Measurements from ENCODE around the gene TELO2.

TELO2 gene

GRCh38 chr16:1500465-1501150, 7.4 kb downstream of the TELO2 start:
- no peak for DNase-seq

- no peak for DNase-seq
Measured at GRCh38 chr16:1501630-1502029, 8.5 kb downstream of the TELO2 start.

DNA sequence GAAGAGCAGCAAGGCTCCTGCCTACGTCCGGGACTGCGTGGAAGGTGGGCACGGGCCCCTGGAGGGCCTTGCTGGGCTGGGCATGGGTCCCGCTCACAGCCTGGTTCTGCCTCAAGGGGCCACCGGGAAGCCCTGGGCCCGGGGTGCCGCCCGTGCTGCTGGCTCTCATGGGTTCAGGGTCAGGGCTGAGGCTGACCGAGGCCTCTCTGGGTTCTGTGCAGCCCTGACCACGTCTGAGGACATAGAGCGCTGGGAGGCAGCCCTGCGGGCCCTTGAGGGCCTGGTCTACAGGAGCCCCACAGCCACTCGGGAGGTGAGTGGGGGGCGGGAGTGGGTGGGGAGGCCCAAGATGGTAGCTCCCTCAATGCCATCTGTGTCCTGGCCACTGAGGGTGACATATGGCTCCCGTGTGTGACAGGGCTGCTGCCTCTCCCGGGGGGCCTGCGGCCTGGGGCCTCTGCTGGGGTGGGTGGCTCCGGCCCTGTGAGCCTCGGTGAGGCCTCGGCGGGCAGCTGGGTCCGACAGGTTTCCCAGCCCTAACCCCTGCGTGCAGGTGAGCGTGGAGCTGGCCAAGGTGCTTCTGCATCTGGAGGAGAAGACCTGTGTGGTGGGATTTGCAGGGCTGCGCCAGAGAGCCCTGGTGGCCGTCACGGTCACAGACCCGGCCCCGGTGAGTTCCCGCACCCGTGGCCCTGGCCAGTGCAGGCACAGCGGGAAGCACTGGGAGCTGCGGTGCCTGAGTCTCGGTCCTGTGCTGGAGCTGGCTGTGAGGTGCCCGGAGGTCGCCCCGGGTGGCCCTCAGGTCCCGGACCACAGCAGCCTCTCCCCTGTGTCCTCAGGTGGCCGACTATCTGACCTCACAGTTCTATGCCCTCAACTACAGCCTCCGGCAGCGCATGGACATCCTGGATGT, 9.2 kb downstream of the TELO2 start:
- DNase-seq, result no peak

GRCh38 chr16:1503110-1503955, 10.2 kb downstream of the TELO2 start:
- no peak for DNase-seq

DNA sequence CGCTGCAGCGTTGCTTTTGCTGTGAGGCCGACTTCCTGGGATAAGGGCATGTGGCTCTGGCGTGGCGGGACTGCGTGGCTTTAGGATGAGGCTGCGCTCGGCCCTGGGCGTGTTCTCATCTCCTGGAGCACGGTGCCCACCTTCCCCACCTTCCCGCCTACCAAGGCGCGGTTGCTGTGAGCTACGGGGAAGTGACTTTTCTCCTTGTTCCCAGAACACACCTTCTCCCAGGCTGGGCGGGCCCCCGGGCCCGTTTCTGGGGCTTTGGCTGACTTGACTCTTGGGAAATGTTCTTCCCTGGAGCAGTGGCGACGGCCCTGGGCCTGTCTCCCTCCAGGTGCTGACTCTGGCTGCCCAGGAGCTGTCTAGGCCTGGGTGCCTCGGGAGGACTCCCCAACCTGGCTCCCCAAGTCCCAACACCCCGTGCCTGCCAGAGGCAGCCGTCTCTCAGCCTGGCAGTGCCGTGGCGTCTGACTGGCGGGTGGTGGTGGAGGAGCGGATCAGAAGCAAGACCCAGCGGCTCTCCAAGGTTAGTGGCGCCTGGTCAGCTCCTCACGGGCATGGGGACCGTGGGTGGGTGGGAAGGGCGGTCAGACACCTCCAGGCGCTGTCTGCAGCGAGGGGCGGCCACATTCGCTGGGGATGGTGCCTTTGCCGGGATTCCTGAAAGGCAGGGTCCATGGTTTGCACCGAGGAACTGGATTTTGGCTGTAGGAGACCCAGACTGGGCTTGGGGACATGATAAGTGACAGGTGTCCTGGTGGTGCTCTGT, 12.1 kb downstream of the TELO2 start:
- no peak for DNase-seq

GRCh38 chr16:1505912-1506311, 12.8 kb downstream of the TELO2 start:
- DNase-seq, result no peak

DNA sequence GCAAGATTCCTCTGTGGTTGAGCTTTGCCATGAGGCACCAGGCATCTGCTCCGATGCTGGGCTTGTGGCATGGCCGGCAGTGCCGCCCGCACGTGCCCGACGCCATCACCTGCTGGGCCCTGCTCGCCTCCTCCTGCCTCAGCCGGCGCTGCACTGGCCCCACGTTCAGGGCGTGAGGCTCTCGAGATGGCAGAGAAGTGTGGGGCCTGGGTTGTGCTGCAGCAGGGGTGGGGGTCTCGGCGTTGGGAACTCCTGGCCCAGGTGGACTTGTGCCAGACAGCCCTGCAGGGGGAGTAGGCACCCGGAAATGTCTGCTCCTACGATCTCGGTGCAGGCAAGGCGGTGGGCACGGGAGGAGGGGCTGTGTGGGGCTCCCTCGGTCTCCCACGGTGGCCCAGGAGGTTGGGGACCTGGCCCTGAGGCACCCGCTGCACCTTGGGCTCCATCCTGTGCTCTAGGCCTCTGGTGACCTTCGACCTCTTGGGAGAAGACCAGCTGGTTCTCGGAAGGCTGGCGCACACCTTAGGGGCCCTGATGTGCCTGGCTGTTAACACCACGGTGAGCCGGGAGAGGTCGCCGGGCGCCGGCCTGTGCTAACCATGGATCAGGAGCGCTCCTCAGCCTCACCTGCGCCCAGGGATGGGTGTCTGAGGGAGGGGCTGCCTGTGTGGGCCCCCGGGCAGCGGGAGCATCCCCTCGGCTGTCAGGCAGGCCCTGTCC, 13.5 kb downstream of the TELO2 start:
- DNase-seq, result no peak

GRCh38 chr16:1508494-1509187, 15.5 kb downstream of the TELO2 start:
- no peak for DNase-seq

- DNase-seq, result no peak
Measured at GRCh38 chr16:1509307-1510221, 16.4 kb downstream of the TELO2 start.

DNA sequence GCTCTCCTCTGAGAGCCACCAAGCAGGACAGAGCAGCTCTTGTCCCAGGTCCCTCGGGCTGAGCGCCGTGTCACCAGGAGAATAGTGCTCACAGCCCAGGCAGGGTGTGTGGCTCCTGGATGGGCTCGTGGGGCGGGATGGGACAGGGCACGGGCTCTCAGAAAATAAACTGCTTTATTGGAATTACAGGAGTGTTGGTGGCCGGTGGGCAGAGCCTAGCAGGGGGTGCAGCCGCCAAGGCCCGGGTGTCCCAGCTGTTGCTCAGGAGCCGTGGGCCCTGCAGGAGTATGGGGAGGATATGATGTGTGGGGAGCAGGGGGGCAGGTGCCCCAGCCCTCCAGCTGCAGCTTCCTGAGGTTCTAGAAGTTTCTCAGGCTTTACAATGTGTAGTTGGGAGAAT, 17.1 kb downstream of the TELO2 start:
- DNase-seq, result no peak

DNA sequence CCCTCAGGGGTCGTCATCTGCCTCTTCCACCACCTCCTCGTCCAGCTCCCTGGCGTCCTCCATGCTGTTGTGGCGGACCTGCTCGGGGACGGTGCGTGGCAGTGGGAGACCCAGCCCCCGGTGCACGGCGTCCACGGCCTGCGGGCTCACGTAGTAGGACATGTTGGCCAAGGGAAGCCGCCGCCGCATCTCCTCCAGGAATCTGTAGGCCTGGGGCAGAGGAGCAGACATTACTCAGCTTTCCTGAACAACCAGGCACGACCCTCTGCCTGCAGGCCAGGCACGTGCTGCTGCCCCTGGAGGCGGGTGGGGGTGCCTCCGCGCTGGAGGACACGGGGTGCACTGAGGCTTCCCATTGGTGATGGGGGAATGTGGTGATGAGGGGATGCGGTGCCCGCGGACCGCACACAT, 17.8 kb downstream of the TELO2 start:
- no peak for DNase-seq

DNA sequence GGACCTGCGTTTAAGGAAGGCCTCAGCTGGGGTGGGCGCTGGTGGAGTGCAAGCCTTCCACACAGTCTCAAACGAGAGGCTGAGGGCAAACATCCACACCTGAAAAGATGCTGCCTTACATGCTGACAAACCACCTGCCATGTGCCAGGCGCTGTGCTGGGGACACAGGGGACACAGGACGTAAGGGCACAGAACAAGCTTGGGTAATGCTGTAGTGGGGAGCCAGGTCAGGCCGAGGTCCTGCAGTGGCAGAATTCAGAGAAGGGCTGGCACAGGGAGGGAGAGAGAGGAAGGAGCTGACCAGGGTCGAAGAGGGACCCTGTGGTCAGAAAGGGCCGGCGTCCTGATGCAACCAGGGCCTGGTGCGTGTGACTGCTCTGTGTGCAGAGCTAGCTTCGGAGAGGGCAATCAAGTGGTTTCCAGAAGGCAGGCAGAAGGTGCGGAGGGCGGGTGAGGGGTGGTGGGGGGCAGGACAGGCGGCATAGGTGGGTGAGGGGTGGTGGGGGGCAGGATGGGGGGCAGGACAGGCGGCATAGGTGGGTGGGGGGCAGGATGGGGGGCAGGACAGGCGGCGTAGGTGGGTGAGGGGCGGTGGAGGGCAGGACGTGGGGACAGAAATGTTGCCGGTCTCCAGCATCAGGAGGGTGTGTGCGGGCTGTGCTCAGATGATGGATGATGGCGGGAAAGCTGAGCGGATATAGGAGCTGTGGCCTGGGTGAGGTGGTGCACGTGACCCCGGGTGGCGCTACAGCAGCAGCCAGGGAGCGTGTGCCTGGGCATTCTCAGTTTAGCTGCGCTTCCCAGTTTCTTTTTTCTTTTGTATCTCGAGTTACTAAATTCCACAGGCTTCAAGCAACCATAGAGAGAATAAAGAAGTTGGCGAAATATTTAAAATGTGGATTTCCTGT, 18.8 kb downstream of the TELO2 start:
- no peak for DNase-seq

DNA sequence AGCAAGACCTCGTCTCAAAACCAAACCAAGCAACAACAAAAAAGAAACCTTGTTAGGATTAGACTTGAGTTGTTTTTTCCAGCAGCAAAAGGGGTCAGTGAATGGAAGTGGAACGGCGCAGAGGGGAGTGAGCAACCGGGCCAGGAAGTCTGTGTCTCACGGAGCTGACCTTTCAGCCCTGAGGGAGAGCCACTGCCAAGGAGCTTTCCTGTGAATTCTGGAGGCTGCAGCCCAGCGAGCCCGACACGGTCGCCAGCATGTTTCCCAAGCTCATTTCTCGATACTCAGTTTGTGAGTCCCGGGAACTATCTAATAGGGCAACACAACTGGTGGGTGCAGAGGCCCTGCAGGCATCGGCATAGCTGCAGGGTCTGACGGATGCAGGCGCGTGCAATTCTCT, 19.6 kb downstream of the TELO2 start:
- DNase-seq, result no peak

DNA sequence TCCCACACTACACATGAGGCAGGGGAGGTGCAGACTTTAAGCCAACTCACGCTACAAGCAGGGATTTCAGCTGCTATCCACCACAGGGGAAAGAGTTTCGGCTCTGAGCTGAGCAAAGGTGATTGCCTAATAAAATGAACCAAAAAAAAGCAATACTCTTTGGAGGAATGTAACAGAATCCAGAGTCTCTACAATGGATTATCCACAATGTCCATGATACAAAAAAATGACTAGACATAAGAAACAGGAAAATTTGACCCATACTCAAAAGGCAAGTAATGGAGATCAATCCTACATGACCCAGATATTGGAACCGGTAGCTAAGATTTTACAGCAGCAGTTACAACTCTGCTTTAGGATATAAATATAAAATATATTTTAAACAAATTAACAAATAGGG, 21.3 kb downstream of the TELO2 start:
- DNase-seq, result no peak

GRCh38 chr16:1518626-1519135, 25.5 kb downstream of the TELO2 start:
- no peak for DNase-seq

GRCh38 chr16:1519831-1520230, 26.7 kb downstream of the TELO2 start:
- no peak for DNase-seq

GRCh38 chr16:1520461-1520860, 27.3 kb downstream of the TELO2 start:
- DNase-seq, result no peak

GRCh38 chr16:1523581-1524245, 30.6 kb downstream of the TELO2 start:
- DNase-seq, result no peak

All from amniotic stem cell (primary cell).